ENCODE results near the gene CYP2C9. TPM values are rescaled to one million over a fixed set of nuclear protein-coding genes. Genes with fewer than 3 reads are reported as not detected.

CYP2C9 gene
- total RNA-seq = not detected in 2 replicates

DNA sequence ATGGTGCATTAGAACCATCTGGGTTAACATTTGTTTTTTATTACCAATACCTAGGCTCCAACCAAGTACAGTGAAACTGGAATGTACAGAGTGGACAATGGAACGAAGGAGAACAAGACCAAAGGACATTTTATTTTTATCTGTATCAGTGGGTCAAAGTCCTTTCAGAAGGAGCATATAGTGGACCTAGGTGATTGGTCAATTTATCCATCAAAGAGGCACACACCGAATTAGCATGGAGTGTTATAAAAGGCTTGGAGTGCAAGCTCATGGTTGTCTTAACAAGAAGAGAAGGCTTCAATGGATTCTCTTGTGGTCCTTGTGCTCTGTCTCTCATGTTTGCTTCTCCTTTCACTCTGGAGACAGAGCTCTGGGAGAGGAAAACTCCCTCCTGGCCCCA, at the start of gene CYP2C9:
Gene CYP2C9 (plus strand): TSS at position 276 of the 400 bp plus-strand sequence. CDS start 25 bp downstream, at position 301.

Other genes with a start within 250 kb of the CYP2C9 start
- gene CYP2C19, start 176.0 kb upstream of the CYP2C9 start, total RNA-seq = not detected in 2 replicates
- not detected in 2 replicates for gene CYP2C8, start 130.8 kb downstream of the CYP2C9 start, total RNA-seq

Data from myometrial cell (primary cell).